ENCODE measurements around the gene NPL. TPM values are rescaled to one million over a fixed set of nuclear protein-coding genes. Genes with fewer than 3 reads are reported as not detected.

The NPL gene
- polyA plus RNA-seq, 1 of the 3 experiments (the other 2 are of a cell fraction) = 1.5 TPM

- TF ChIP-seq EZH2phosphoT487 (IDR thresholded peaks at IDR 0.05; ENCODE audit: borderline replicate concordance, low read depth) = no peak
- TF ChIP-seq POLR2AphosphoS5 (IDR thresholded peaks at IDR 0.05; ENCODE audit: low read depth, low read length) = no peak
Observed at GRCh38 chr1:182829285-182829932, 39.8 kb downstream of the NPL start (continued).

GRCh38 chr1:182833271-182833670 lies 43.7 kb downstream of the NPL start:
- H3K27ac ChIP-seq (ENCODE audit: low read depth in 2 of 2, low read length in 1 of 2) = no peak overlapping the region
- no peaks in the 10 kb centered on the region for H3K9me3 ChIP-seq
- H3K4me1 ChIP-seq (ENCODE audit: control insufficient read depth in 1 of 2, insufficient read depth in 2 of 2, low read depth in 1 of 2, low read length in 1 of 2) = no peaks in the 10 kb centered on the region; a peak in 2 of 4 replicates
- CTCF ChIA-PET = no interaction called here
- TF ChIP-seq TCF12 (IDR thresholded peaks at IDR 0.05) (no peak), MXI1 (IDR thresholded peaks at IDR 0.05; ENCODE audit: low read depth, low read length) (no peak), RFX5 (IDR thresholded peaks at IDR 0.05; ENCODE audit: low read length) (no peak), RCOR1 (IDR thresholded peaks at IDR 0.05; ENCODE audit: low read length) (no peak), NFIC (IDR thresholded peaks at IDR 0.05; ENCODE audit: borderline replicate concordance) (no peak), CHD2 (IDR thresholded peaks at IDR 0.05; ENCODE audit: low read length, partially characterized antibody) (no peak), ELF1 (IDR thresholded peaks at IDR 0.05) (no peak), POLR2AphosphoS5 (IDR thresholded peaks at IDR 0.05; ENCODE audit: low read depth, low read length) (no peak), GABPA (IDR thresholded peaks at IDR 0.05; ENCODE audit: low read depth) (no peak), TAF1 (IDR thresholded peaks at IDR 0.05; ENCODE audit: borderline replicate concordance, low read depth, low read length) (no peak), USF2 (IDR thresholded peaks at IDR 0.05; ENCODE audit: borderline replicate concordance, low read depth, low read length) (no peak)
- no peak overlapping the region for H3K9ac ChIP-seq
- H2AFZ ChIP-seq (ENCODE audit: low read depth) = no peak overlapping the region
- no peak overlapping the region for H3K4me2 ChIP-seq
- POLR2A ChIA-PET = no interaction called here
- peaks cover 5% of the 10 kb centered on the region for H3F3A ChIP-seq (replicated peaks; ENCODE audit: insufficient read depth)
- H3K4me3 ChIP-seq (ENCODE audit: low read depth in 2 of 2, low read length in 1 of 2) = no peak overlapping the region
- no peaks in the 10 kb centered on the region for H3K27me3 ChIP-seq (ENCODE audit: insufficient read depth)
- no peaks in the 10 kb centered on the region for H3K79me2 ChIP-seq (ENCODE audit: insufficient read depth)
- H3K9me2 ChIP-seq = no peaks in the 10 kb centered on the region
- no peak for DNase-seq
- peaks cover 0 to 4% of the 10 kb centered on the region in 2 experiments for H3K36me3 ChIP-seq (replicated peaks in 1 of 2; ENCODE audit: control insufficient read depth in 1 of 2, insufficient read depth in 2 of 2, low read length in 1 of 2)
- no peaks in the 10 kb centered on the region for H4K20me1 ChIP-seq (ENCODE audit: insufficient read depth)

- DNase-seq = no peak
Observed at GRCh38 chr1:182834326-182834725, 44.8 kb downstream of the NPL start.

More at GRCh38 chr1:182834326-182834725, 44.8 kb downstream of the NPL start:
- Histone ChIP-seq H3K79me2 (ENCODE audit: insufficient read depth) (peaks cover under 1% of the 10 kb centered on the region; the same call in 1 of the 2 replicates), H3K36me3 (replicated peaks in 1 of 2; ENCODE audit: control insufficient read depth in 1 of 2, insufficient read depth in 2 of 2, low read length in 1 of 2) (peaks cover 0 to 1% of the 10 kb centered on the region in 2 experiments), H3K9ac (no peak overlapping the region), H2AFZ (ENCODE audit: low read depth) (no peak overlapping the region), H3K4me1 (ENCODE audit: control insufficient read depth in 1 of 2, insufficient read depth in 2 of 2, low read depth in 1 of 2, low read length in 1 of 2) (peaks cover 0 to 2% of the 10 kb centered on the region in 2 experiments; a peak in 2 of 4 replicates), H3F3A (replicated peaks; ENCODE audit: insufficient read depth) (peaks cover 5% of the 10 kb centered on the region), H3K27ac (ENCODE audit: low read depth in 2 of 2, low read length in 1 of 2) (no peak overlapping the region), H3K9me2 (no peaks in the 10 kb centered on the region), H3K4me2 (no peak overlapping the region), H3K4me3 (ENCODE audit: low read depth in 2 of 2, low read length in 1 of 2) (no peak overlapping the region), H3K27me3 (ENCODE audit: insufficient read depth) (no peaks in the 10 kb centered on the region), H4K20me1 (ENCODE audit: insufficient read depth) (no peaks in the 10 kb centered on the region), H3K9me3 (no peaks in the 10 kb centered on the region)
- TF ChIP-seq SMC3 (IDR thresholded peaks at IDR 0.05; ENCODE audit: low read depth, low read length) (no peak), TCF12 (IDR thresholded peaks at IDR 0.05) (no peak), REST (IDR thresholded peaks at IDR 0.05; ENCODE audit: low read depth, low read length) (no peak), USF1 (IDR thresholded peaks at IDR 0.05; ENCODE audit: borderline replicate concordance, low read depth) (no peak)
- ChIA-PET CTCF (no interaction called here), POLR2A (no interaction called here)
- WGBS (ENCODE audit: low lambda C conversion rate) = 91% methylated on average over 2 of the region's 2 CpGs
